ENCODE measurements around the gene CDT1.

DNA sequence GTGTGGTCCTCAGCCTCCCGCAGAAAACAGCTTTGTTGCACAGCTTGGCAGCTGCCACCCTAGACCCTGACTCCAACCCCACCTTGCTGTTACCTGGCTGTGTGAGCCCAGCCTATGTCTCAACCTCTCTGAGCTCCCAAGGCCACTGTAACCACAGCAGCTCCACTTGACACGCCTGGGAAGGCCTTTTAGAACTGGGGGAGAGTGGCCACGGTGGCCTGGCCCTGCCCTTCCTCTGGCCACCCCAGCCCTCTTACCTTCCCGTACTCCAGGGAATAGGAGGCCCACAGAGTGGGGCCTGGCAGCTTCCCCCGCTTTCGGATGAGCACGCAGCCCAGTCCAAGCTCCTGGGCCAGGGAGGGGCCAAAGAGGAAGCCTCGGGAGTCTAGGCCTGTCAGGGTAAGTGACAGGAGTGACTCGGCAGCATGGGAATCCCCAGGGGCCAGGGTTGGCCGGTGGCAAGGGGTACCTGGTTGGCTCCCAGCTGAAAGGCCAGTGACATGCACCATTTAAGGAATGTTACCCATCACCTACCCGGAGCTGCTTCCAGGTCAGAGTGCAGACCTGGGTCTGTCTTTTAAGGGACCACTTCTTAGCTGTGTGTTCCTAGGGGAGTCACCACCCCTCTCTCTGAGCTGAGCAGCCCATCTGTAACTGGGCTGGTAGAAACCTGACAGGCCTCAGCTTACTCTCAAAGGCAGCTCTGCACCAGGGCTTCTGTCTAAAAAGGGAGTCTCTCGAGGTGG is 6.8 kb downstream of the CDT1 start:
- TF ChIP-seq EZH2 (IDR thresholded peaks at IDR 0.05; ENCODE audit: borderline replicate concordance, low read length): no peak
- TF ChIP-seq, protein P1, sequence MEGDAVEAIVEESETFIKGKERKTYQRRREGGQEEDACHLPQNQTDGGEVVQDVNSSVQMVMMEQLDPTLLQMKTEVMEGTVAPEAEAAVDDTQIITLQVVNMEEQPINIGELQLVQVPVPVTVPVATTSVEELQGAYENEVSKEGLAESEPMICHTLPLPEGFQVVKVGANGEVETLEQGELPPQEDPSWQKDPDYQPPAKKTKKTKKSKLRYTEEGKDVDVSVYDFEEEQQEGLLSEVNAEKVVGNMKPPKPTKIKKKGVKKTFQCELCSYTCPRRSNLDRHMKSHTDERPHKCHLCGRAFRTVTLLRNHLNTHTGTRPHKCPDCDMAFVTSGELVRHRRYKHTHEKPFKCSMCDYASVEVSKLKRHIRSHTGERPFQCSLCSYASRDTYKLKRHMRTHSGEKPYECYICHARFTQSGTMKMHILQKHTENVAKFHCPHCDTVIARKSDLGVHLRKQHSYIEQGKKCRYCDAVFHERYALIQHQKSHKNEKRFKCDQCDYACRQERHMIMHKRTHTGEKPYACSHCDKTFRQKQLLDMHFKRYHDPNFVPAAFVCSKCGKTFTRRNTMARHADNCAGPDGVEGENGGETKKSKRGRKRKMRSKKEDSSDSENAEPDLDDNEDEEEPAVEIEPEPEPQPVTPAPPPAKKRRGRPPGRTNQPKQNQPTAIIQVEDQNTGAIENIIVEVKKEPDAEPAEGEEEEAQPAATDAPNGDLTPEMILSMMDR (IDR thresholded peaks at IDR 0.05; ENCODE audit: low read length): no peak
